WTC11 (cell line): ENCODE data around the gene SRRM2. TPM values are rescaled to one million over a fixed set of nuclear protein-coding genes. Genes with fewer than 3 reads are reported as not detected.
A peak's percentile ranks its signal among the peaks of the same experiment; 100 is the strongest.

ENCODE experiments used
- ATAC-seq: fragments of 200-7000 bp; cut with Tn5 transposase; 2 replicates; pipeline ENCODE4 v1.10.0; 2021; ENCODE audit warnings: mild to moderate bottlenecking, moderate library complexity
- CTCF ChIA-PET: fragments of 300-600 bp; sonication (Branson Sonifier 250); formaldehyde crosslinking; loops from one replicate; lab custom pipeline; 2021; ENCODE audit warnings: antibody characterized with exemption; lab: Charles Lee
- POLR2A ChIA-PET: fragments of 350-600 bp; sonication (Branson Sonifier 250); formaldehyde crosslinking; loops from one replicate; lab custom pipeline; 2021; ENCODE audit warnings: antibody characterized with exemption; lab: Charles Lee
- DNase-seq: peaks from one replicate; pipeline ENCODE4 v3.0.0; 2021; ENCODE audit warnings: low spot score
- H3K27ac Mint-ChIP-seq: 2 replicates; pipeline ENCODE4 v1.8.0; 2021; ENCODE audit warnings: mixed read lengths
- H3K27me3 Mint-ChIP-seq: 2 replicates; pipeline ENCODE4 v1.8.0; 2021; ENCODE audit warnings: low read depth, mild to moderate bottlenecking, moderate library complexity, mixed read lengths
- H3K36me3 Mint-ChIP-seq: 2 replicates; pipeline ENCODE4 v1.8.0; 2021; ENCODE audit warnings: mixed read lengths
- H3K4me1 Mint-ChIP-seq: 2 replicates; pipeline ENCODE4 v1.8.0; 2022; ENCODE audit warnings: mixed read lengths
- H3K4me3 Mint-ChIP-seq: 2 replicates; pipeline ENCODE4 v1.8.0; 2021; ENCODE audit warnings: mild to moderate bottlenecking, moderate library complexity, mixed read lengths
- H3K9me3 Mint-ChIP-seq: 2 replicates; pipeline ENCODE4 v1.8.0; 2021; ENCODE audit warnings: mixed read lengths
- ARID4B ChIP-seq: sonication (generic); formaldehyde crosslinking; IDR thresholded peaks from 2 replicates; pipeline ENCODE4 v1.8.0; 2023; ENCODE audit warnings: missing genetic modification reagents, mild to moderate bottlenecking, borderline replicate concordance
- EMX1 ChIP-seq: fragments of 250-450 bp; sonication (Bioruptor Pico); IDR thresholded peaks from 2 replicates; pipeline ENCODE4 v1.8.0; 2021; ENCODE audit warnings: mild to moderate bottlenecking
- ESRRA ChIP-seq: sonication (generic); formaldehyde crosslinking; IDR thresholded peaks from 2 replicates; pipeline ENCODE4 v1.8.1; 2022; ENCODE audit warnings: mild to moderate bottlenecking, missing genetic modification reagents, borderline replicate concordance
- FOXP1 ChIP-seq: sonication (generic); formaldehyde crosslinking; IDR thresholded peaks from 2 replicates; pipeline ENCODE4 v1.8.0; 2022; ENCODE audit warnings: missing genetic modification reagents, mild to moderate bottlenecking, moderate library complexity, borderline replicate concordance
- NFATC4 ChIP-seq: fragments of 250-450 bp; sonication (Bioruptor Pico); IDR thresholded peaks from 2 replicates; pipeline ENCODE4 v1.9.0; 2021; ENCODE audit warnings: mild to moderate bottlenecking
- NFYB ChIP-seq: sonication (generic); formaldehyde crosslinking; conservative IDR thresholded peaks from 2 replicates; pipeline ENCODE4 v1.8.0; 2022; ENCODE audit warnings: low read depth, missing genetic modification reagents
- NR1H2 ChIP-seq: sonication (generic); formaldehyde crosslinking; IDR thresholded peaks from 2 replicates; pipeline ENCODE4 v1.9.0; 2021; ENCODE audit warnings: mild to moderate bottlenecking, moderate library complexity, missing genetic modification reagents
- OVOL2 ChIP-seq: fragments of 250-450 bp; sonication (Bioruptor Pico); IDR thresholded peaks from 2 replicates; pipeline ENCODE4 v1.9.0; 2021; ENCODE audit warnings: mild to moderate bottlenecking, borderline replicate concordance
- PRRX2 ChIP-seq: fragments of 250-450 bp; sonication (Bioruptor Pico); IDR thresholded peaks from 2 replicates; pipeline ENCODE4 v1.8.0; 2021; ENCODE audit warnings: mild to moderate bottlenecking
- SMAD4 ChIP-seq: sonication (generic); formaldehyde crosslinking; IDR thresholded peaks from 2 replicates; pipeline ENCODE4 v1.8.0; 2022; ENCODE audit warnings: mild to moderate bottlenecking, missing genetic modification reagents
- ZMAT4 ChIP-seq: fragments of 250-450 bp; sonication (Bioruptor Pico); IDR thresholded peaks from 2 replicates; pipeline ENCODE4 v1.9.0; 2021; ENCODE audit warnings: mild to moderate bottlenecking
- ZNF121 ChIP-seq: sonication (generic); formaldehyde crosslinking; IDR thresholded peaks from 2 replicates; pipeline ENCODE4 v1.8.0; 2023; ENCODE audit warnings: missing genetic modification reagents
- ZNF416 ChIP-seq: fragments of 250-450 bp; sonication (Bioruptor Pico); IDR thresholded peaks from 2 replicates; pipeline ENCODE4 v1.9.0; 2021; ENCODE audit warnings: mild to moderate bottlenecking, inconsistent platforms
- ZSCAN18 ChIP-seq: fragments of 250-450 bp; sonication (Bioruptor Pico); IDR thresholded peaks from 2 replicates; pipeline ENCODE4 v2.1.2; 2022; ENCODE audit warnings: mild to moderate bottlenecking, moderate library complexity
- total RNA-seq: library from RNA; stranded (reverse); gene quantifications from 3 replicates; pipeline ENCODE4 v1.2.3, GENCODE V29; 2021
- TF ChIP-seq, protein P1 (sequence below): sonication (generic); formaldehyde crosslinking; IDR thresholded peaks from 2 replicates; pipeline ENCODE4 v1.8.0; 2022; ENCODE audit warnings: missing genetic modification reagents
- TF ChIP-seq, protein P2 (sequence below): sonication (generic); formaldehyde crosslinking; IDR thresholded peaks from 2 replicates; pipeline ENCODE4 v1.8.1; 2022; ENCODE audit warnings: mild to moderate bottlenecking, missing genetic modification reagents, moderate library complexity, borderline replicate concordance
- TF ChIP-seq, protein P3 (sequence below): sonication (generic); formaldehyde crosslinking; IDR thresholded peaks from 2 replicates; pipeline ENCODE4 v1.8.1; 2022; ENCODE audit warnings: low read depth, missing genetic modification reagents, borderline replicate concordance

SRRM2 gene
- total RNA-seq, 1 experiment from 2014 or later, result 823 TPM

- no peak for TF ChIP-seq ESRRA (CRISPR knock-in tag)
- peak; percentile 25; the same call in 1 of the 2 replicates for TF ChIP-seq EMX1 (CRISPR knock-in tag)
- TF ChIP-seq ZSCAN18 (CRISPR knock-in tag), result no peak
- TF ChIP-seq ZNF416 (CRISPR knock-in tag), result peak; percentile 59; the same call in 1 of the 2 replicates
- no peak for TF ChIP-seq SMAD4 (CRISPR knock-in tag)
- TF ChIP-seq NR1H2 (CRISPR knock-in tag), result no peak
- 0 out of 2 replicates have a peak, but pooled peaks have one; percentile 8 for TF ChIP-seq NFATC4 (CRISPR knock-in tag)
- ChIA-PET CTCF (interaction anchor here (0.5 to 2.0 kb wide), 3 partner anchors 13 to 52 kb away, joined by 3 to 4 read pairs (median 3); partner anchors contain the start of gene PRSS21), POLR2A (interaction anchor here (1.0 kb wide), 1 partner anchor 19 kb away, joined by 4 read pairs; the partner anchor contains the start of gene SRRM2)
- Mint-ChIP-seq H3K4me1 (peaks cover 11% of the 10 kb centered on the region), H3K36me3 (peaks cover 66% of the 10 kb centered on the region), H3K9me3 (peaks cover under 1% of the 10 kb centered on the region), H3K4me3 (no peak overlapping the region), H3K27me3 (no peaks in the 10 kb centered on the region), H3K27ac (peak overlapping the region; percentile 86)
- ATAC-seq (no peak), DNase-seq (no peak)
These were observed 19.3 kb downstream of the SRRM2 start for GRCh38 chr16:2771496-2772402.

- ChIA-PET CTCF (interaction anchor here (2.0 kb wide), 1 partner anchor 15 kb away, joined by 4 read pairs; no protein-coding TSS in a partner anchor), POLR2A (interaction anchor here (0.7 kb wide), 1 partner anchor 11 kb away, joined by 3 read pairs; no protein-coding TSS in a partner anchor)
- Mint-ChIP-seq H3K27me3 (no peaks in the 10 kb centered on the region), H3K36me3 (peaks cover 49% of the 10 kb centered on the region), H3K4me1 (peaks cover 16% of the 10 kb centered on the region), H3K9me3 (no peaks in the 10 kb centered on the region), H3K27ac (peak overlapping the region; percentile 97), H3K4me3 (no peak overlapping the region)
- ATAC-seq, result no peak
- DNase-seq, result no peak
- no peak for TF ChIP-seq ARID4B (CRISPR knock-in tag)
- no peak for TF ChIP-seq NFYB
- TF ChIP-seq, protein P1, sequence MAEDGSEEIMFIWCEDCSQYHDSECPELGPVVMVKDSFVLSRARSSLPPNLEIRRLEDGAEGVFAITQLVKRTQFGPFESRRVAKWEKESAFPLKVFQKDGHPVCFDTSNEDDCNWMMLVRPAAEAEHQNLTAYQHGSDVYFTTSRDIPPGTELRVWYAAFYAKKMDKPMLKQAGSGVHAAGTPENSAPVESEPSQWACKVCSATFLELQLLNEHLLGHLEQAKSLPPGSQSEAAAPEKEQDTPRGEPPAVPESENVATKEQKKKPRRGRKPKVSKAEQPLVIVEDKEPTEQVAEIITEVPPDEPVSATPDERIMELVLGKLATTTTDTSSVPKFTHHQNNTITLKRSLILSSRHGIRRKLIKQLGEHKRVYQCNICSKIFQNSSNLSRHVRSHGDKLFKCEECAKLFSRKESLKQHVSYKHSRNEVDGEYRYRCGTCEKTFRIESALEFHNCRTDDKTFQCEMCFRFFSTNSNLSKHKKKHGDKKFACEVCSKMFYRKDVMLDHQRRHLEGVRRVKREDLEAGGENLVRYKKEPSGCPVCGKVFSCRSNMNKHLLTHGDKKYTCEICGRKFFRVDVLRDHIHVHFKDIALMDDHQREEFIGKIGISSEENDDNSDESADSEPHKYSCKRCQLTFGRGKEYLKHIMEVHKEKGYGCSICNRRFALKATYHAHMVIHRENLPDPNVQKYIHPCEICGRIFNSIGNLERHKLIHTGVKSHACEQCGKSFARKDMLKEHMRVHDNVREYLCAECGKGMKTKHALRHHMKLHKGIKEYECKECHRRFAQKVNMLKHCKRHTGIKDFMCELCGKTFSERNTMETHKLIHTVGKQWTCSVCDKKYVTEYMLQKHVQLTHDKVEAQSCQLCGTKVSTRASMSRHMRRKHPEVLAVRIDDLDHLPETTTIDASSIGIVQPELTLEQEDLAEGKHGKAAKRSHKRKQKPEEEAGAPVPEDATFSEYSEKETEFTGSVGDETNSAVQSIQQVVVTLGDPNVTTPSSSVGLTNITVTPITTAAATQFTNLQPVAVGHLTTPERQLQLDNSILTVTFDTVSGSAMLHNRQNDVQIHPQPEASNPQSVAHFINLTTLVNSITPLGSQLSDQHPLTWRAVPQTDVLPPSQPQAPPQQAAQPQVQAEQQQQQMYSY (CRISPR knock-in tag), result no peak
- TF ChIP-seq, protein P2, sequence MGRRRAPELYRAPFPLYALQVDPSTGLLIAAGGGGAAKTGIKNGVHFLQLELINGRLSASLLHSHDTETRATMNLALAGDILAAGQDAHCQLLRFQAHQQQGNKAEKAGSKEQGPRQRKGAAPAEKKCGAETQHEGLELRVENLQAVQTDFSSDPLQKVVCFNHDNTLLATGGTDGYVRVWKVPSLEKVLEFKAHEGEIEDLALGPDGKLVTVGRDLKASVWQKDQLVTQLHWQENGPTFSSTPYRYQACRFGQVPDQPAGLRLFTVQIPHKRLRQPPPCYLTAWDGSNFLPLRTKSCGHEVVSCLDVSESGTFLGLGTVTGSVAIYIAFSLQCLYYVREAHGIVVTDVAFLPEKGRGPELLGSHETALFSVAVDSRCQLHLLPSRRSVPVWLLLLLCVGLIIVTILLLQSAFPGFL (CRISPR knock-in tag), result no peak
- TF ChIP-seq ZNF121 (CRISPR knock-in tag), result no peak
- TF ChIP-seq ZMAT4 (CRISPR knock-in tag), result no peak
- no peak for TF ChIP-seq FOXP1
- no peak for TF ChIP-seq NR1H2 (CRISPR knock-in tag)
- no peak for TF ChIP-seq OVOL2 (CRISPR knock-in tag)
- TF ChIP-seq, protein P3, sequence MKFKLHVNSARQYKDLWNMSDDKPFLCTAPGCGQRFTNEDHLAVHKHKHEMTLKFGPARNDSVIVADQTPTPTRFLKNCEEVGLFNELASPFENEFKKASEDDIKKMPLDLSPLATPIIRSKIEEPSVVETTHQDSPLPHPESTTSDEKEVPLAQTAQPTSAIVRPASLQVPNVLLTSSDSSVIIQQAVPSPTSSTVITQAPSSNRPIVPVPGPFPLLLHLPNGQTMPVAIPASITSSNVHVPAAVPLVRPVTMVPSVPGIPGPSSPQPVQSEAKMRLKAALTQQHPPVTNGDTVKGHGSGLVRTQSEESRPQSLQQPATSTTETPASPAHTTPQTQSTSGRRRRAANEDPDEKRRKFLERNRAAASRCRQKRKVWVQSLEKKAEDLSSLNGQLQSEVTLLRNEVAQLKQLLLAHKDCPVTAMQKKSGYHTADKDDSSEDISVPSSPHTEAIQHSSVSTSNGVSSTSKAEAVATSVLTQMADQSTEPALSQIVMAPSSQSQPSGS (CRISPR knock-in tag), result no peak
- TF ChIP-seq PRRX2 (CRISPR knock-in tag), result no peak
These were observed 20.9 kb downstream of the SRRM2 start for GRCh38 chr16:2773188-2773968.
